ENCODE results near the gene ATXN8OS. TPM values are rescaled to one million over a fixed set of nuclear protein-coding genes. Genes with fewer than 3 reads are reported as not detected.

ATXN8OS gene
- total RNA-seq, 1 donor from 2014 or later = not detected

Other genes with a start within 250 kb of the ATXN8OS start
- 0.10 TPM for gene KLHL1, start 626 bp downstream of the ATXN8OS start, total RNA-seq

All from skin of body (tissue), 1 donor.